Testis (tissue), 3 donors: Measurements from ENCODE around the gene GSTA5. TPM values are rescaled to one million over a fixed set of nuclear protein-coding genes. Genes with fewer than 3 reads are reported as not detected.
"Not testable (repeated sequence)": the region's sequence is repeated elsewhere in the genome, so short reads cannot be mapped to it uniquely, and the experiment has no call there.

Source experiments
- DNase-seq: peaks from one replicate; pipeline ENCODE4 v3.0.0-alpha.2; 2019
- H3K27ac ChIP-seq, 2 donors: fragments of 200-600 bp; sonication (generic); one replicate each; pipeline ENCODE4 v1.5.1; 2019
- H3K27me3 ChIP-seq: fragments of 200-600 bp; sonication (generic); one replicate; pipeline ENCODE4 v1.5.1; 2019
- H3K36me3 ChIP-seq: fragments of 200-600 bp; sonication (generic); one replicate; pipeline ENCODE4 v1.5.1; 2017; ENCODE audit warnings: low read depth; ENCODE audit errors: missing control alignments
- H3K4me1 ChIP-seq: fragments of 200-600 bp; sonication (generic); one replicate; pipeline ENCODE4 v1.5.1; 2019
- H3K4me3 ChIP-seq, 2 donors: fragments of 200-600 bp; sonication (generic); one replicate each; pipeline ENCODE4 v1.5.1; 2017 to 2019
- H3K9me3 ChIP-seq: fragments of 200-600 bp; sonication (generic); one replicate; pipeline ENCODE4 v1.5.1; 2017
- POLR2A ChIP-seq: fragments of 450-650 bp; IDR thresholded peaks from one replicate; pipeline ENCODE4 v1.6.1; 2017; ENCODE audit warnings: antibody characterized with exemption, mild to moderate bottlenecking, moderate library complexity
- WGBS, 2 donors: methylation state at CpG; one replicate each; pipeline ENCODE4 v1.1.5; 2018; 5-methylcytosine and 5-hydroxymethylcytosine counted together
- intact Hi-C: fragments of 100-400 bp; cut with DNase I; formaldehyde crosslinking; loops from one replicate; pipeline ENCODE4 v1.15.1; 2023; ENCODE audit warnings: low total_unique reads
- polyA plus RNA-seq: library from polyadenylated mRNA; stranded (reverse); fragments of 350-450 nt; fragmentation: Illumina TruSeq; extraction: RNeasy Lipid Tissue Mini Kit (QIAGEN cat#74804); gene quantifications from one replicate; pipeline ENCODE4 v1.2.3, GENCODE V29; 2014; ENCODE audit warnings: low read depth, low replicate concordance; ENCODE audit not compliant: insufficient read depth
- total RNA-seq, 2 donors: library from RNA; depleted of rRNA; stranded (reverse); fragments of >200 nt; gene quantifications; one replicate each; pipeline ENCODE4 v1.2.3, GENCODE V29; 2016
- TF ChIP-seq, protein P1 (sequence below), 3 experiments: fragments of 450-650 bp in 2 of 3; fragments of 200-600 bp in 1 of 3; sonication (generic) in 1 of 3; IDR thresholded peaks; one replicate each; pipeline ENCODE4 v1.5.1; 2016 to 2019; ENCODE audit warnings: antibody characterized with exemption in 3 of 3, mild to moderate bottlenecking in 2 of 3, moderate library complexity in 1 of 3

GSTA5 gene
- total and polyA plus RNA-seq, 3 donors from 2014 or later, result not detected

DNA sequence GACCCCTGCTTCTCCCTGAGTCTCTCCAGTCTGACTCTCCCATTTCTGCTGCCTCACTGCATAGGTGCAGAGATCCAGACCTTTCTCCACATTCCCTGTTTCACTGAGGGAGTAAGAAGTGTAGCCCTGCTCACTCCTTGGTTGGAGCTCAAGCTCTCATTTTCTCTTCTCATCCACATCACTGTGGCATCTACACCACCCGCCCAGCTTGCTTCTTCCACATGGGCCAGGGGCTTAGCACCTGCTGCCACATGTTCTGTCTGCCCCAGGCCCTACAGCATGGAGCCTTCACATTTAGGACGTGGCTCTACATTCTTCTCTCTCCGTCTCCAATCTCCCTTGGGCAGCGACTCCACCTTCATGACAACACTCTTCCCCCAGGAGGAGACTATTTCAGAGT is 8.5 kb upstream of the GSTA5 start:
- peaks cover 5% of the 10 kb centered on the region for H3K4me1 ChIP-seq
- DNase-seq, result no peak
- no peaks in the 10 kb centered on the region for H3K9me3 ChIP-seq
- no peak overlapping the region for H3K4me3 ChIP-seq
- no peak overlapping the region for H3K27ac ChIP-seq
- H3K36me3 ChIP-seq, result no peaks in the 10 kb centered on the region
- intact Hi-C loops, result no loop called here
- TF ChIP-seq, protein P1, sequence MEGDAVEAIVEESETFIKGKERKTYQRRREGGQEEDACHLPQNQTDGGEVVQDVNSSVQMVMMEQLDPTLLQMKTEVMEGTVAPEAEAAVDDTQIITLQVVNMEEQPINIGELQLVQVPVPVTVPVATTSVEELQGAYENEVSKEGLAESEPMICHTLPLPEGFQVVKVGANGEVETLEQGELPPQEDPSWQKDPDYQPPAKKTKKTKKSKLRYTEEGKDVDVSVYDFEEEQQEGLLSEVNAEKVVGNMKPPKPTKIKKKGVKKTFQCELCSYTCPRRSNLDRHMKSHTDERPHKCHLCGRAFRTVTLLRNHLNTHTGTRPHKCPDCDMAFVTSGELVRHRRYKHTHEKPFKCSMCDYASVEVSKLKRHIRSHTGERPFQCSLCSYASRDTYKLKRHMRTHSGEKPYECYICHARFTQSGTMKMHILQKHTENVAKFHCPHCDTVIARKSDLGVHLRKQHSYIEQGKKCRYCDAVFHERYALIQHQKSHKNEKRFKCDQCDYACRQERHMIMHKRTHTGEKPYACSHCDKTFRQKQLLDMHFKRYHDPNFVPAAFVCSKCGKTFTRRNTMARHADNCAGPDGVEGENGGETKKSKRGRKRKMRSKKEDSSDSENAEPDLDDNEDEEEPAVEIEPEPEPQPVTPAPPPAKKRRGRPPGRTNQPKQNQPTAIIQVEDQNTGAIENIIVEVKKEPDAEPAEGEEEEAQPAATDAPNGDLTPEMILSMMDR (IDR thresholded peaks at IDR 0.05), result no peak
- TF ChIP-seq POLR2A, result no peak
- H3K27me3 ChIP-seq, result no peaks in the 10 kb centered on the region
- WGBS, 2 donors, result 86 to 88% methylated on average over 4 of the region's 4 CpGs

DNA sequence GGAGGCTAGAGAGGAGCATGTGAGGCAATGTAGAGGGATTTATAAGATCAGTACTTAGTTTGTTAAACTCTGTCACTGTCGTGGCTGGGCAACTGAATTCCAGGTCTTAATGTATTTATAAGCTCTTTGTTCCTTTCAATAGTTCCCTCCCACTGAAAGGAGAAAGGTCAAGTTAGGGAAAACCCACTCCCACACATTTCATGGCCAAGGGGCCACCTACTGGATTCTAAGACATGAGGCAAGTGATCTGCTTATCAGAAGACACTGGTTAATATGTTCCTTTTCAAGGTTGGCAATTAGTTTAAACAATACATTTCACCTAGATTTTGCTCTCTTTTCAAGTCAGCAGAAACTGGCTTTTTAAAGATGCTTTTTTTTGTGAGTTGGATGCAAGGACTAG is 5.4 kb upstream of the GSTA5 start:
- Histone ChIP-seq H3K9me3 (no peaks in the 10 kb centered on the region), H3K27me3 (no peaks in the 10 kb centered on the region), H3K4me3 (no peak overlapping the region), H3K36me3 (no peaks in the 10 kb centered on the region), H3K4me1 (peaks cover 5% of the 10 kb centered on the region), H3K27ac (no peak overlapping the region)
- DNase-seq, result no peak
- WGBS, 2 donors, result 36 to 41% methylated on average over 1 of the region's 1 CpG
- TF ChIP-seq, protein P1 (IDR thresholded peaks at IDR 0.05), result no peak
- no peak for TF ChIP-seq POLR2A
- intact Hi-C loops, result no loop called here

DNA sequence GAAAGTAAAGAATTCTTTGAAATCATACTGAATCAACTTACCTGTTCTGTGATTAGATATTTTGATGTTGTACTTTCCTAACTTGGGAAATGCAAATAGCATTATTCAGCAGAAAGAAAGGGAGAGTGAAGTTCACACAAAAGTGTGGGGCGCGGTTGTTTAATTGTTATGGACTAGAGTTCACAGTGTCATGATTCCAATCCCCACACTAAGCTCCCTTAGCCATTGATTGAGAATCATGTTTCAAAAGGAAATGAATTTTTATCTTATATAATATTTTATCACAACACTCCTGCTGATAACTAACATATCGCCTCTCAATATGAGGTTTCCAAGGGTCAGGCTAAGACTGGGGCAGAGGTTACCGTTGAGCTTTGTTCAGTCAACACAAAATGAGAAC is 3.0 kb upstream of the GSTA5 start:
- no peak overlapping the region for H3K4me3 ChIP-seq
- TF ChIP-seq POLR2A, result no peak
- TF ChIP-seq, protein P1 (IDR thresholded peaks at IDR 0.05), result no peak
- no peak overlapping the region for H3K27ac ChIP-seq
- peaks cover 5% of the 10 kb centered on the region for H3K4me1 ChIP-seq
- WGBS, 2 donors, result 89 to 92% methylated on average over 4 of the region's 4 CpGs
- no peaks in the 10 kb centered on the region for H3K9me3 ChIP-seq
- H3K36me3 ChIP-seq, result no peaks in the 10 kb centered on the region
- intact Hi-C loops, result no loop called here
- DNase-seq, result no peak
- H3K27me3 ChIP-seq, result no peaks in the 10 kb centered on the region

DNA sequence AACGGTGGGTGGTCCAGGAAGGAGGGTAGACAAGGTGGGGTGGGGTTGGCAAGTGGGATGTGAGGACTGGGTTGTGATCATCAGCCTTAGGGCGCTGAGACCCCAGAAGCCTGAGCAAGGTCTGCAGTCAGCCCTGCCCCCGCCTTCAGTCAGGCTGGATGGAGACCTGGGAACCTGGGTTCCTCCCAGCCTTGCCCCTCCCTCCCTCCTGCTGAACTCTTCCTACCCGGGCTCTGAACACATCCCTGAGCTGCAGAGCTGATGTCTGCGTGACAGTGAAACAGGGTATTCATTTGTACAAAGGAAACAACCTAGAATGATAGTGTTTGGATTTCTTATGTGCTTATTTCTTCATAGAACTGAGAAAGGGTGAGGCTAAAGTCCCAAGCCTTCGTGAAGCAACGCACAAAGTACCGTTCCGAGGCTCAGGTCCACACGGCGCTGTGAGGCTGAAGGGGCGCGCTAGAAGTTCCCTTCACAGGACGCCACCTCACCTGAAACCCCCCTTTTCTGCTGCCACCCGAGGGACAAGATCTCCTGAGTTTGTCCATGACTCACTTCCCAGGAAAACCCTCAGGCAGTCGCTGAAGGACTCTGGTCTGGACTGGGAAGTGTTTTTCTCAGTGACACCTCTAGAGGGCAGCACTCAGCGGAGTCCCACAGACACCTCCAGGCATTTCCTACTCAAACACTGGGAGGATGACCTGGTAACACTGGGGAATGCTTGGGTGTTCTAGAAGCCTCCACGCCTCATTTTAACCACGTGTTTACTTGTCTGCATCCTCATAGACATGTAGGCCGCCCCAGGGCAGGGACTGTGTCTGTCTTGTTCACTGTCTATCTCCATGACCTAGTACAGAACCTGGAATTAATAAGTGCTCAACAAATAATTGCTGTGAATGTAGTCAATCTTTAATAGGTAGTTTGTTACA is 1.2 kb downstream of the GSTA5 start:
- no peak for TF ChIP-seq POLR2A
- TF ChIP-seq, protein P1 (IDR thresholded peaks at IDR 0.05), result peak; percentile 15 to 58 (median 54)
- no peak overlapping the region for H3K27ac ChIP-seq
- intact Hi-C loops, result no loop called here
- H3K27me3 ChIP-seq, result no peaks in the 10 kb centered on the region
- no peaks in the 10 kb centered on the region for H3K36me3 ChIP-seq
- peak; percentile 74 for DNase-seq
- no peaks in the 10 kb centered on the region for H3K4me1 ChIP-seq
- 42 to 52% methylated on average over 20 of the region's 20 CpGs for WGBS, 2 donors
- no peaks in the 10 kb centered on the region for H3K9me3 ChIP-seq
- H3K4me3 ChIP-seq, result no peak overlapping the region

DNA sequence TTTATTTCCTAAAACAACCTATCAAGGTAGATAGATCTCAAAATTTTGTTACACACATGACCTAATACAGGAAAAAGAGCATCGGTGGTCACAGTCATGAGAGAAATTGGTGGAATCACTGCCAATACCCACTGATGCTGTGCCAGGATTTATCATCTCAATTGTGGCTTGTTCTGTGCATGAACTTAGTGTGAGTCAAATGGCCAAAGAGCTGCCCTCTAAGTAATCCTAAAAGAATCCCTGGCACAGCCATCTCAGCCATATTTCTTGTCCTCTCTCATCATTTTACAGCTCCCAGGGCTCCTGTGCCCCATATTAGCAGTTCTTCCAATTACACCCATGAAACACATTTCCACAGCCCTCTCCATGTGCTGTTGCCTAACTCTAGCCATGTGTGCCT is 6.1 kb downstream of the GSTA5 start:
- no peaks in the 10 kb centered on the region for H3K4me1 ChIP-seq
- intact Hi-C loops, result no loop called here
- TF ChIP-seq, protein P1 (IDR thresholded peaks at IDR 0.05), result no peak
- no peak for TF ChIP-seq POLR2A
- DNase-seq, result no peak
- no peaks in the 10 kb centered on the region for H3K36me3 ChIP-seq
- H3K4me3 ChIP-seq, result no peak overlapping the region
- H3K9me3 ChIP-seq, result no peaks in the 10 kb centered on the region
- 81 to 100% methylated on average over 1 of the region's 1 CpG for WGBS, 2 donors
- H3K27ac ChIP-seq, result no peak overlapping the region
- H3K27me3 ChIP-seq, result no peaks in the 10 kb centered on the region

DNA sequence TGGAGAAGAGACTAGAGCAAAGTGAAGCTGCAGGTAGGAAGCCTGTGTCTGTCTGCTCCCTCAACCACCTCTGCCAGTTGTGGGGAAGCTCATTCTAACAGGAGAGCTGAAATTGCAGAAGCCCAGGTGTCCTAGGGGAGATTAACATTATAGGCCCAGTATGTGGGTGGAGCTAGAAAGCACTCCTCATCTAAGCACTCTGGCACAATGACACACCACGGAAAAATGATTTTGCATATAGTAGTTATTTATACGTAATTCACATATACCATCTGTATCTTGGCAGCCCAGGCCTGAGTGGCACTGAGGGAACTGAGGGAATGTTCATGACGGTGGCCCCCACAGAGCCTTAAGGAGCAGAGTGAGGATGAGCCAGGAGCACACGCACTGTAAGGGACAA is 9.7 kb downstream of the GSTA5 start:
- DNase-seq, intact Hi-C loops, H3K4me1 ChIP-seq, H3K4me3 ChIP-seq, H3K27ac ChIP-seq, H3K27me3 ChIP-seq, H3K36me3 ChIP-seq, H3K9me3 ChIP-seq: not testable (repeated sequence)
- 88 to 94% methylated on average over 4 of the region's 4 CpGs for WGBS, 2 donors
